Liver (tissue), 3 donors: Measurements from ENCODE around the gene TMA7B.

ENCODE experiments used
- ATF3 ChIP-seq: IDR thresholded peaks from 2 replicates; pipeline ENCODE4 v1.6.1; 2016; ENCODE audit warnings: antibody characterized with exemption
- CTCF ChIP-seq: fragments of 150-350 bp; IDR thresholded peaks from 2 replicates; pipeline ENCODE4 v1.5.1; 2017; ENCODE audit warnings: improper control_type of control experiment, low read depth, low read length; ENCODE audit not compliant: missing input control
- HNF4G ChIP-seq: IDR thresholded peaks from 2 replicates; pipeline ENCODE4 v1.6.1; 2016; ENCODE audit warnings: antibody characterized with exemption
- MAX ChIP-seq: IDR thresholded peaks from 2 replicates; pipeline ENCODE4 v1.6.1; 2016; ENCODE audit warnings: antibody characterized with exemption
- NR2F2 ChIP-seq: IDR thresholded peaks from 2 replicates; pipeline ENCODE4 v1.6.1; 2016; ENCODE audit warnings: antibody characterized with exemption
- RAD21 ChIP-seq, 2 donors: IDR thresholded peaks; 2 replicates each; pipeline ENCODE4 v1.6.1; 2016; ENCODE audit warnings: antibody characterized with exemption in 2 of 2, mild to moderate bottlenecking in 2 of 2
- REST ChIP-seq: IDR thresholded peaks from 2 replicates; pipeline ENCODE4 v1.6.1; 2016; ENCODE audit warnings: antibody characterized with exemption, mild to moderate bottlenecking
- RXRA ChIP-seq, 2 donors: IDR thresholded peaks; 2 replicates each; pipeline ENCODE4 v1.6.1; 2017 to 2018; ENCODE audit warnings: antibody characterized with exemption in 2 of 2, mild to moderate bottlenecking in 1 of 2
- SP1 ChIP-seq: IDR thresholded peaks from 2 replicates; pipeline ENCODE4 v1.6.1; 2018; ENCODE audit warnings: antibody characterized with exemption, mild to moderate bottlenecking
- TAF1 ChIP-seq: conservative IDR thresholded peaks from 2 replicates; pipeline ENCODE4 v1.6.1; 2016; ENCODE audit warnings: antibody characterized with exemption, mild to moderate bottlenecking
- YY1 ChIP-seq: IDR thresholded peaks from 2 replicates; pipeline ENCODE4 v1.6.1; 2016; ENCODE audit warnings: antibody characterized with exemption, mild to moderate bottlenecking
- ZBTB33 ChIP-seq: IDR thresholded peaks from 2 replicates; pipeline ENCODE4 v1.6.1; 2016; ENCODE audit warnings: antibody characterized with exemption
- donor health status: healthy.
- donor health status: healthy.

GRCh38 chr22:39973656-39974055 lies 13.5 kb downstream of the TMA7B start:
- TF ChIP-seq ATF3 (no peak), MAX (no peak), CTCF (no peak), REST (no peak), ZBTB33 (no peak), HNF4G (no peak), RAD21 (IDR thresholded peaks at IDR 0.05) (no peak), YY1 (no peak), NR2F2 (no peak), RXRA (IDR thresholded peaks at IDR 0.05) (no peak), SP1 (no peak), TAF1 (no peak)
